Activated CD4-positive, alpha-beta T cell treated with anti-CD3 and anti-CD28 coated beads, Interleukin-2, amount 10 ng/mL, durations not matched to agents 7 days and 5 days (primary cell): ENCODE measurements around the gene FKBP5. TPM values are rescaled to one million over a fixed set of nuclear protein-coding genes. Genes with fewer than 3 reads are reported as not detected.
"Not testable (repeated sequence)": the region's sequence is repeated elsewhere in the genome, so short reads cannot be mapped to it uniquely, and the experiment has no call there.

Experiments
- CTCF ChIA-PET: fragments of 350-600 bp; sonication (Branson Sonifier 250); formaldehyde crosslinking; loops from one replicate; lab custom pipeline; 2021; ENCODE audit warnings: antibody characterized with exemption; lab: Charles Lee
- POLR2A ChIA-PET: fragments of 350-600 bp; sonication (Branson Sonifier 250); formaldehyde crosslinking; loops from one replicate; lab custom pipeline; 2021; ENCODE audit warnings: antibody characterized with exemption; lab: Charles Lee
- DNase-seq: peaks from one replicate; pipeline ENCODE4 v3.0.0-alpha.2; 2020
- H3K27ac Mint-ChIP-seq: one replicate; pipeline ENCODE4 v1.8.0; 2021; ENCODE audit warnings: mild to moderate bottlenecking, moderate library complexity, mixed read lengths
- H3K27me3 Mint-ChIP-seq: one replicate; pipeline ENCODE4 v1.8.0; 2021; ENCODE audit warnings: mixed read lengths
- H3K36me3 Mint-ChIP-seq: one replicate; pipeline ENCODE4 v1.8.0; 2021; ENCODE audit warnings: low read depth, mixed read lengths
- H3K4me1 Mint-ChIP-seq: one replicate; pipeline ENCODE4 v1.8.0; 2021; ENCODE audit warnings: mixed read lengths
- H3K4me3 Mint-ChIP-seq: one replicate; pipeline ENCODE4 v1.8.0; 2021; ENCODE audit warnings: mild to moderate bottlenecking, moderate library complexity, mixed read lengths
- H3K9me3 Mint-ChIP-seq: one replicate; pipeline ENCODE4 v1.8.0; 2021; ENCODE audit warnings: mixed read lengths
- total RNA-seq, 2 experiments: library from RNA; stranded (reverse); gene quantifications; one replicate each; pipeline ENCODE4 v1.2.3, GENCODE V29; 2021

The FKBP5 gene
- total RNA-seq, 2 experiments from 2014 or later = 94.2 to 100 TPM

- H3K36me3 Mint-ChIP-seq = peaks cover 5% of the 10 kb centered on the region
- DNase-seq = no peak
- H3K4me3 Mint-ChIP-seq = no peak overlapping the region
These were observed 133.9 kb downstream of the FKBP5 start for GRCh38 chr6:35554811-35555210.

GRCh38 chr6:35553315-35553714, 135.4 kb downstream of the FKBP5 start:
- Mint-ChIP-seq H3K4me3 (no peak overlapping the region), H3K4me1 (peaks cover 7% of the 10 kb centered on the region), H3K9me3 (peaks cover 10% of the 10 kb centered on the region), H3K27ac (no peak overlapping the region), H3K36me3 (peaks cover 6% of the 10 kb centered on the region), H3K27me3 (peaks cover 8% of the 10 kb centered on the region)
- ChIA-PET POLR2A (no interaction called here), CTCF (interaction anchor here (0.9 to 2.4 kb wide), 8 partner anchors 10 to 100 kb away, joined by 3 to 15 read pairs (median 7); no protein-coding TSS in a partner anchor)
- no peak for DNase-seq

More at GRCh38 chr6:35554811-35555210, 133.9 kb downstream of the FKBP5 start:
- POLR2A ChIA-PET = no interaction called here
- Mint-ChIP-seq H3K27ac (no peak overlapping the region), H3K4me1 (peaks cover 7% of the 10 kb centered on the region), H3K9me3 (peaks cover 7% of the 10 kb centered on the region), H3K27me3 (peaks cover 7% of the 10 kb centered on the region)
- CTCF ChIA-PET = no interaction called here

GRCh38 chr6:35552285-35552917, 136.3 kb downstream of the FKBP5 start:
- DNase-seq = peak; percentile 75
- no peak overlapping the region for H3K27ac Mint-ChIP-seq
- H3K4me1 Mint-ChIP-seq = peaks cover 7% of the 10 kb centered on the region
- ChIA-PET POLR2A (interaction anchor here (0.5 kb wide), 1 partner anchor 499 kb away, joined by 3 read pairs; no protein-coding TSS in a partner anchor), CTCF (interaction anchor here (0.6 to 2.4 kb wide), 16 partner anchors 9 to 503 kb away, joined by 3 to 15 read pairs (median 4); partner anchors contain the start of gene DEF6)
- peaks cover 10% of the 10 kb centered on the region for H3K9me3 Mint-ChIP-seq
- H3K27me3 Mint-ChIP-seq = peaks cover 12% of the 10 kb centered on the region
- no peak overlapping the region for H3K4me3 Mint-ChIP-seq
- peaks cover 6% of the 10 kb centered on the region for H3K36me3 Mint-ChIP-seq

GRCh38 chr6:35550437-35550836, 138.3 kb downstream of the FKBP5 start:
- no peak for DNase-seq
- CTCF ChIA-PET = no interaction called here
- Mint-ChIP-seq H3K9me3 (peaks cover 10% of the 10 kb centered on the region), H3K4me3 (no peak overlapping the region), H3K27ac (no peak overlapping the region), H3K27me3 (peaks cover 12% of the 10 kb centered on the region), H3K4me1 (peaks cover 7% of the 10 kb centered on the region), H3K36me3 (peaks cover 6% of the 10 kb centered on the region)
- POLR2A ChIA-PET = no interaction called here

GRCh38 chr6:35547676-35548075, 141.0 kb downstream of the FKBP5 start:
- DNase-seq = no peak
- POLR2A ChIA-PET = no interaction called here
- peaks cover 12% of the 10 kb centered on the region for H3K27me3 Mint-ChIP-seq
- peaks cover 11% of the 10 kb centered on the region for H3K4me1 Mint-ChIP-seq
- H3K4me3 Mint-ChIP-seq = no peak overlapping the region
- H3K27ac Mint-ChIP-seq = no peak overlapping the region
- H3K9me3 Mint-ChIP-seq = peaks cover 10% of the 10 kb centered on the region
- peaks cover 6% of the 10 kb centered on the region for H3K36me3 Mint-ChIP-seq
- CTCF ChIA-PET = interaction anchor here (1.3 to 1.4 kb wide), 2 partner anchors 15 to 25 kb away, joined by 3 to 4 read pairs; no protein-coding TSS in a partner anchor

- H3K36me3 Mint-ChIP-seq = peaks cover 1% of the 10 kb centered on the region
- no peak overlapping the region for H3K27ac Mint-ChIP-seq
- peaks cover 10% of the 10 kb centered on the region for H3K9me3 Mint-ChIP-seq
- no peak for DNase-seq
- ChIA-PET POLR2A (no interaction called here), CTCF (interaction anchor here (1.8 kb wide), 1 partner anchor 8 kb away, joined by 9 read pairs; no protein-coding TSS in a partner anchor)
- H3K4me1 Mint-ChIP-seq = peaks cover 4% of the 10 kb centered on the region
- H3K27me3 Mint-ChIP-seq = peaks cover 6% of the 10 kb centered on the region
- H3K4me3 Mint-ChIP-seq = no peak overlapping the region
These were observed 143.8 kb downstream of the FKBP5 start for GRCh38 chr6:35544769-35545361.

GRCh38 chr6:35543459-35544193, 145.1 kb downstream of the FKBP5 start:
- H3K36me3 Mint-ChIP-seq = no peaks in the 10 kb centered on the region
- peaks cover 4% of the 10 kb centered on the region for H3K4me1 Mint-ChIP-seq
- ChIA-PET CTCF (interaction anchor here (1.0 to 1.9 kb wide), 3 partner anchors 9 to 193 kb away, joined by 3 to 9 read pairs (median 4); partner anchors contain the start of gene ARMC12), POLR2A (no interaction called here)
- no peak for DNase-seq
- H3K4me3 Mint-ChIP-seq = no peak overlapping the region
- peaks cover 7% of the 10 kb centered on the region for H3K9me3 Mint-ChIP-seq
- peaks cover 4% of the 10 kb centered on the region for H3K27me3 Mint-ChIP-seq
- H3K27ac Mint-ChIP-seq = peak overlapping the region; percentile 78

GRCh38 chr6:35541836-35542235, 146.9 kb downstream of the FKBP5 start:
- peaks cover 7% of the 10 kb centered on the region for H3K9me3 Mint-ChIP-seq
- CTCF ChIA-PET = interaction anchor here (0.6 to 4.3 kb wide), 4 partner anchors 10 to 388 kb away, joined by 3 to 15 read pairs (median 6); no protein-coding TSS in a partner anchor
- no peak for DNase-seq
- H3K36me3 Mint-ChIP-seq = no peaks in the 10 kb centered on the region
- POLR2A ChIA-PET = interaction anchor here (0.7 kb wide), 1 partner anchor 9 kb away, joined by 3 read pairs; no protein-coding TSS in a partner anchor
- peaks cover 4% of the 10 kb centered on the region for H3K4me1 Mint-ChIP-seq
- H3K27ac Mint-ChIP-seq = no peak overlapping the region
- H3K4me3 Mint-ChIP-seq = no peak overlapping the region
- H3K27me3 Mint-ChIP-seq = no peaks in the 10 kb centered on the region

- Mint-ChIP-seq H3K4me3 (no peak overlapping the region), H3K27me3 (peaks cover 3% of the 10 kb centered on the region), H3K36me3 (no peaks in the 10 kb centered on the region), H3K9me3 (peaks cover 7% of the 10 kb centered on the region), H3K4me1 (peaks cover 9% of the 10 kb centered on the region), H3K27ac (no peak overlapping the region)
- CTCF ChIA-PET = interaction anchor here (2.4 to 4.3 kb wide), 2 partner anchors 7 to 13 kb away, joined by 9 to 15 read pairs; no protein-coding TSS in a partner anchor
- no peak for DNase-seq
- POLR2A ChIA-PET = no interaction called here
These were observed 149.5 kb downstream of the FKBP5 start for GRCh38 chr6:35539223-35539622.

- DNase-seq, CTCF ChIA-PET, H3K4me1 Mint-ChIP-seq, H3K27me3 Mint-ChIP-seq, H3K27ac Mint-ChIP-seq, H3K4me3 Mint-ChIP-seq, POLR2A ChIA-PET, H3K9me3 Mint-ChIP-seq, H3K36me3 Mint-ChIP-seq: not testable (repeated sequence)
These were observed 152.9 kb downstream of the FKBP5 start for GRCh38 chr6:35535847-35536246.

GRCh38 chr6:35534407-35535170, 154.1 kb downstream of the FKBP5 start:
- Mint-ChIP-seq H3K27me3 (peaks cover 7% of the 10 kb centered on the region), H3K4me3 (no peak overlapping the region), H3K4me1 (peaks cover 5% of the 10 kb centered on the region), H3K9me3 (no peaks in the 10 kb centered on the region), H3K27ac (no peak overlapping the region), H3K36me3 (no peaks in the 10 kb centered on the region)
- POLR2A ChIA-PET = no interaction called here
- CTCF ChIA-PET = interaction anchor here (2.4 kb wide), 1 partner anchor 11 kb away, joined by 16 read pairs; no protein-coding TSS in a partner anchor
- DNase-seq = no peak

GRCh38 chr6:35533981-35534380, 154.7 kb downstream of the FKBP5 start:
- H3K27me3 Mint-ChIP-seq = peaks cover 7% of the 10 kb centered on the region
- DNase-seq = no peak
- H3K27ac Mint-ChIP-seq = no peak overlapping the region
- no peaks in the 10 kb centered on the region for H3K9me3 Mint-ChIP-seq
- POLR2A ChIA-PET = no interaction called here
- H3K4me1 Mint-ChIP-seq = peaks cover 5% of the 10 kb centered on the region
- H3K36me3 Mint-ChIP-seq = no peaks in the 10 kb centered on the region
- CTCF ChIA-PET = interaction anchor here (0.7 to 2.4 kb wide), 2 partner anchors 11 to 13 kb away, joined by 3 to 16 read pairs; no protein-coding TSS in a partner anchor
- H3K4me3 Mint-ChIP-seq = no peak overlapping the region
